IMR-90 (cell line): ENCODE results near the gene PDZD2. TPM values are rescaled to one million over a fixed set of nuclear protein-coding genes. Genes with fewer than 3 reads are reported as not detected.

Experiments
- ATAC-seq: fragments of 200-7000 bp; cut with Tn5 transposase; 2 replicates; pipeline ENCODE4 v1.9.1; 2020; ENCODE audit warnings: low read depth, mild to moderate bottlenecking, moderate library complexity
- BruUV-seq: library from RNA; stranded (reverse); fragments of 400-500 nt; replicated peaks from 2 replicates; lab custom pipeline; 2021; lab: Mats Ljungman, UMichigan
- CTCF ChIA-PET: fragments of 300-600 bp; formaldehyde crosslinking; extraction: SDS; loops from one replicate; lab custom pipeline; 2021; ENCODE audit warnings: antibody characterized with exemption; lab: Yijun Ruan, JAX
- POLR2A ChIA-PET: fragments of 300-600 bp; sonication (Branson Sonifier 250); formaldehyde crosslinking; loops from one replicate; lab custom pipeline; 2022; ENCODE audit warnings: antibody characterized with exemption; ENCODE audit not compliant: unreplicated experiment; lab: Charles Lee
- DNase-seq: peaks from one replicate; pipeline ENCODE4 v3.0.0; 2013
- H2AFZ ChIP-seq: replicated peaks from 2 replicates; pipeline ENCODE3; 2013; ENCODE audit warnings: low read length, mild to moderate bottlenecking; ENCODE audit not compliant: poor library complexity
- H2AK5ac ChIP-seq: 2 replicates; pipeline ENCODE4 v1.6.1; 2013; ENCODE audit warnings: low read depth, low read length, inconsistent platforms
- H2AK9ac ChIP-seq: replicated peaks from 2 replicates; pipeline ENCODE3; 2013; ENCODE audit warnings: mild to moderate bottlenecking, low read depth, low read length, moderate library complexity; ENCODE audit not compliant: poor library complexity
- H2BK120ac ChIP-seq: 2 replicates; pipeline ENCODE4 v1.6.1; 2013; ENCODE audit warnings: low read depth, low read length, inconsistent platforms
- H2BK15ac ChIP-seq: 3 replicates; pipeline ENCODE4 v1.6.1; 2013; ENCODE audit warnings: low read depth, low read length, inconsistent platforms
- H2BK20ac ChIP-seq: 2 replicates; pipeline ENCODE4 v1.6.1; 2013; ENCODE audit warnings: low read depth, mild to moderate bottlenecking, inconsistent platforms, low read length, moderate library complexity
- H2BK5ac ChIP-seq: 2 replicates; pipeline ENCODE4 v1.6.1; 2013; ENCODE audit warnings: mild to moderate bottlenecking, low read depth, low read length, inconsistent platforms; ENCODE audit not compliant: poor library complexity, severe bottlenecking
- H3K14ac ChIP-seq: replicated peaks from 2 replicates; pipeline ENCODE4 v1.6.1; 2013; ENCODE audit warnings: low read depth, low read length, inconsistent platforms
- H3K18ac ChIP-seq: 2 replicates; pipeline ENCODE4 v1.6.1; 2013; ENCODE audit warnings: low read depth, low read length, control low read depth
- H3K23ac ChIP-seq: 2 replicates; pipeline ENCODE4 v1.6.1; 2013; ENCODE audit warnings: low read depth, low read length, inconsistent platforms
- H3K27ac ChIP-seq: 2 replicates; pipeline ENCODE4 v1.5.1; 2013; ENCODE audit warnings: mild to moderate bottlenecking, control low read depth, low read length; ENCODE audit not compliant: insufficient read depth
- H3K27me3 ChIP-seq: 2 replicates; pipeline ENCODE4 v1.6.1; 2013; ENCODE audit warnings: low read length; ENCODE audit not compliant: control insufficient read depth, insufficient read depth
- H3K36me3 ChIP-seq: 2 replicates; pipeline ENCODE4 v1.6.1; 2013; ENCODE audit warnings: low read length, mixed read lengths; ENCODE audit not compliant: control insufficient read depth, insufficient read depth
- H3K4ac ChIP-seq: 2 replicates; pipeline ENCODE4 v1.6.1; 2013; ENCODE audit warnings: low read depth, low read length, inconsistent platforms
- H3K4me1 ChIP-seq: 2 replicates; pipeline ENCODE4 v1.6.1; 2013; ENCODE audit warnings: low read length, mixed read lengths; ENCODE audit not compliant: control insufficient read depth, insufficient read depth
- H3K4me2 ChIP-seq: 2 replicates; pipeline ENCODE4 v1.6.1; 2013; ENCODE audit warnings: low read depth, mild to moderate bottlenecking, control low read depth, low read length, moderate library complexity
- H3K4me3 ChIP-seq: 2 replicates; pipeline ENCODE4 v1.5.1; 2013; ENCODE audit warnings: low read depth, mild to moderate bottlenecking, control low read depth, low read length, moderate library complexity; ENCODE audit not compliant: insufficient read depth
- H3K56ac ChIP-seq: 2 replicates; pipeline ENCODE4 v1.6.1; 2013; ENCODE audit warnings: low read length, inconsistent platforms; ENCODE audit not compliant: insufficient read depth; ENCODE audit errors: extremely low read depth
- H3K79me1 ChIP-seq, 2 experiments: 2 replicates each; pipeline ENCODE4 v1.6.1; 2013; ENCODE audit warnings: low read length in 2 of 2, inconsistent platforms in 1 of 2, low read depth in 1 of 2
- H3K9ac ChIP-seq: 2 replicates; pipeline ENCODE4 v1.6.1; 2013; ENCODE audit warnings: low read depth, low read length, control low read depth
- H3K9me1 ChIP-seq: 2 replicates; pipeline ENCODE4 v1.6.1; 2013; ENCODE audit warnings: low read length, inconsistent platforms; ENCODE audit not compliant: insufficient read depth
- H3K9me3 ChIP-seq: 2 replicates; pipeline ENCODE4 v1.6.1; 2013; ENCODE audit warnings: low read length; ENCODE audit not compliant: control insufficient read depth, insufficient read depth
- H4K20me1 ChIP-seq: 2 replicates; pipeline ENCODE4 v1.6.1; 2013; ENCODE audit warnings: low read length, inconsistent platforms; ENCODE audit not compliant: insufficient read depth
- H4K5ac ChIP-seq: 2 replicates; pipeline ENCODE4 v1.6.1; 2013; ENCODE audit warnings: mild to moderate bottlenecking, low read depth, low read length, control low read depth
- H4K8ac ChIP-seq, 2 experiments: 2 replicates each; pipeline ENCODE4 v1.6.1; 2013; ENCODE audit warnings: low read depth in 2 of 2, low read length in 2 of 2, control low read depth in 1 of 2, inconsistent platforms in 1 of 2
- H4K91ac ChIP-seq: 2 replicates; pipeline ENCODE4 v1.6.1; 2013; ENCODE audit warnings: low read depth, low read length, inconsistent platforms; ENCODE audit not compliant: insufficient read depth
- BHLHE40 ChIP-seq: fragments of 150-350 bp; IDR thresholded peaks from 2 replicates; pipeline ENCODE4 v1.6.1; 2016; ENCODE audit warnings: mild to moderate bottlenecking, low read depth, low read length
- CEBPB ChIP-seq: IDR thresholded peaks from 2 replicates; pipeline ENCODE4 v1.6.1; 2012; ENCODE audit warnings: low read depth, low read length, improper control_type of control experiment
- CHD1 ChIP-seq: IDR thresholded peaks from 2 replicates; pipeline ENCODE4 v1.6.1; 2012; ENCODE audit warnings: low read depth, low read length, improper control_type of control experiment
- ELK1 ChIP-seq: fragments of 150-350 bp; IDR thresholded peaks from 2 replicates; pipeline ENCODE4 v1.6.1; 2016; ENCODE audit warnings: low read depth, mild to moderate bottlenecking, low read length, moderate library complexity, borderline replicate concordance
- FOS ChIP-seq: fragments of 150-350 bp; IDR thresholded peaks from 2 replicates; pipeline ENCODE4 v1.6.1; 2016; ENCODE audit warnings: low read depth, low read length
- MAFK ChIP-seq: IDR thresholded peaks from 2 replicates; pipeline ENCODE4 v1.6.1; 2012; ENCODE audit warnings: low read depth, low read length, improper control_type of control experiment
- MAZ ChIP-seq: IDR thresholded peaks from 2 replicates; pipeline ENCODE4 v1.6.1; 2012; ENCODE audit warnings: low read depth, mild to moderate bottlenecking, low read length, improper control_type of control experiment, moderate library complexity, borderline replicate concordance
- MXI1 ChIP-seq: IDR thresholded peaks from 2 replicates; pipeline ENCODE4 v1.6.1; 2012; ENCODE audit warnings: low read depth, mild to moderate bottlenecking, low read length, moderate library complexity, borderline replicate concordance
- NFE2L2 ChIP-seq: fragments of 150-350 bp; IDR thresholded peaks from 2 replicates; pipeline ENCODE4 v1.6.1; 2016; ENCODE audit warnings: low read depth, mild to moderate bottlenecking, low read length
- POLR2A ChIP-seq: IDR thresholded peaks from 2 replicates; pipeline ENCODE4 v1.6.1; 2012; ENCODE audit warnings: mild to moderate bottlenecking, low read depth, low read length
- RAD21 ChIP-seq: IDR thresholded peaks from 2 replicates; pipeline ENCODE4 v1.6.1; 2012; ENCODE audit warnings: low read length, improper control_type of control experiment
- RCOR1 ChIP-seq: IDR thresholded peaks from 2 replicates; pipeline ENCODE4 v1.6.1; 2012; ENCODE audit warnings: mild to moderate bottlenecking, low read length, improper control_type of control experiment; ENCODE audit not compliant: insufficient replicate concordance
- RFX5 ChIP-seq: IDR thresholded peaks from 2 replicates; pipeline ENCODE4 v1.8.0; 2012; ENCODE audit warnings: low read depth, mild to moderate bottlenecking, low read length, moderate library complexity
- SMC3 ChIP-seq: fragments of 150-350 bp; IDR thresholded peaks from 2 replicates; pipeline ENCODE4 v1.6.1; 2016; ENCODE audit warnings: low read depth, mild to moderate bottlenecking, antibody characterized with exemption, low read length, moderate library complexity
- USF2 ChIP-seq: fragments of 150-350 bp; IDR thresholded peaks from 2 replicates; pipeline ENCODE4 v1.6.1; 2017; ENCODE audit warnings: mild to moderate bottlenecking, antibody characterized with exemption, low read length, low read depth
- WGBS, 2 experiments: methylation state at CpG; one replicate each; pipeline versions ENCODE4 v1.1.5 to v1.1.7; 2013; ENCODE audit warnings: missing lambda C conversion rate in 2 of 2; ENCODE audit not compliant: insufficient read length in 1 of 2; ENCODE audit errors: extremely low coverage in 2 of 2; 5-methylcytosine and 5-hydroxymethylcytosine counted together
- dilution Hi-C: fragments of 300-500 bp; cut with HindIII; formaldehyde crosslinking; loops from one replicate; pipeline ENCODE4 v1.14.3; 2018; ENCODE audit warnings: low sequenced_read_pairs; ENCODE audit not compliant: unreplicated experiment
- in situ Hi-C: fragments of 300-500 bp; cut with MboI; formaldehyde crosslinking; loops from 3 replicates; pipeline ENCODE4 v1.14.3; 2019; ENCODE audit warnings: low sequenced_read_pairs, inconsistent platforms, mixed read lengths
- intact Hi-C: fragments of 100-400 bp; cut with micrococcal nuclease; formaldehyde crosslinking; loops from 2 replicates; pipeline ENCODE4 v1.10.0; 2022
- polyA plus RNA-seq, 3 experiments: library from polyadenylated mRNA; depleted of rRNA; stranded (reverse); fragments of >200 nt; gene quantifications; 2 replicates each; pipeline ENCODE4 v1.2.3, GENCODE V29; 2012; ENCODE audit warnings: low replicate concordance in 1 of 3
- total RNA-seq: library from RNA; depleted of rRNA; stranded (reverse); fragments of >200 nt; gene quantifications from 2 replicates; pipeline ENCODE4 v1.2.3, GENCODE V29; 2012
- TF ChIP-seq, protein P1 (sequence below): conservative IDR thresholded peaks from 2 replicates; pipeline ENCODE4 v1.5.1; 2012; ENCODE audit warnings: mild to moderate bottlenecking, low read depth, low read length, improper control_type of control experiment

The PDZD2 gene
- total and polyA plus RNA-seq, 2 of the 4 experiments (the other 2 are of a cell fraction) = under 0.01 to 0.02 TPM

GRCh38 chr5:31702712-31703111 is 63.8 kb downstream of the PDZD2 start:
- WGBS, 2 experiments = no CpG with 5 or more reads among the region's 2 CpGs

More at GRCh38 chr5:31702712-31703111, 63.8 kb downstream of the PDZD2 start:
- H3K18ac ChIP-seq = no peak overlapping the region
- H3K9ac ChIP-seq = no peak overlapping the region
- no peak overlapping the region for H2BK15ac ChIP-seq
- no peak overlapping the region for H2BK20ac ChIP-seq
- no peak overlapping the region for H2BK120ac ChIP-seq
- intact Hi-C loops = no loop called here
- H3K4me1 ChIP-seq = no peaks in the 10 kb centered on the region
- no peak overlapping the region for H4K5ac ChIP-seq
- no peak for TF ChIP-seq MAFK
- TF ChIP-seq CEBPB = no peak
- TF ChIP-seq, protein P1, sequence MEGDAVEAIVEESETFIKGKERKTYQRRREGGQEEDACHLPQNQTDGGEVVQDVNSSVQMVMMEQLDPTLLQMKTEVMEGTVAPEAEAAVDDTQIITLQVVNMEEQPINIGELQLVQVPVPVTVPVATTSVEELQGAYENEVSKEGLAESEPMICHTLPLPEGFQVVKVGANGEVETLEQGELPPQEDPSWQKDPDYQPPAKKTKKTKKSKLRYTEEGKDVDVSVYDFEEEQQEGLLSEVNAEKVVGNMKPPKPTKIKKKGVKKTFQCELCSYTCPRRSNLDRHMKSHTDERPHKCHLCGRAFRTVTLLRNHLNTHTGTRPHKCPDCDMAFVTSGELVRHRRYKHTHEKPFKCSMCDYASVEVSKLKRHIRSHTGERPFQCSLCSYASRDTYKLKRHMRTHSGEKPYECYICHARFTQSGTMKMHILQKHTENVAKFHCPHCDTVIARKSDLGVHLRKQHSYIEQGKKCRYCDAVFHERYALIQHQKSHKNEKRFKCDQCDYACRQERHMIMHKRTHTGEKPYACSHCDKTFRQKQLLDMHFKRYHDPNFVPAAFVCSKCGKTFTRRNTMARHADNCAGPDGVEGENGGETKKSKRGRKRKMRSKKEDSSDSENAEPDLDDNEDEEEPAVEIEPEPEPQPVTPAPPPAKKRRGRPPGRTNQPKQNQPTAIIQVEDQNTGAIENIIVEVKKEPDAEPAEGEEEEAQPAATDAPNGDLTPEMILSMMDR = no peak
- TF ChIP-seq MAZ = no peak
- no peak for TF ChIP-seq RAD21
- TF ChIP-seq BHLHE40 = no peak
- TF ChIP-seq MXI1 = no peak
- no peak for TF ChIP-seq NFE2L2
- no peak for TF ChIP-seq FOS
- TF ChIP-seq POLR2A = no peak
- no peak for TF ChIP-seq RCOR1
- no peak for TF ChIP-seq ELK1
- no peak for TF ChIP-seq SMC3
- no peak for TF ChIP-seq RFX5
- TF ChIP-seq USF2 = no peak
- TF ChIP-seq CHD1 = no peak
- H3K4me3 ChIP-seq = no peak overlapping the region
- H3K56ac ChIP-seq = no peak overlapping the region
- in situ Hi-C loops = no loop called here
- ATAC-seq (no peak), DNase-seq (no peak)
- H4K91ac ChIP-seq = no peak overlapping the region
- H2AK9ac ChIP-seq = no peak overlapping the region
- no peak overlapping the region for H2BK5ac ChIP-seq
- ChIA-PET CTCF (no interaction called here), POLR2A (no interaction called here)
- H3K9me1 ChIP-seq = no peaks in the 10 kb centered on the region
- H3K27me3 ChIP-seq = peaks cover 22% of the 10 kb centered on the region
- no peaks in the 10 kb centered on the region for H3K79me1 ChIP-seq
- H3K14ac ChIP-seq = no peak overlapping the region
- BruUV-seq = no TSS peak
- no peaks in the 10 kb centered on the region for H3K9me3 ChIP-seq
- no peak overlapping the region for H3K4me2 ChIP-seq
- dilution Hi-C loops = no loop called here
- H4K8ac ChIP-seq = no peak overlapping the region
- H3K27ac ChIP-seq = no peak overlapping the region
- no peaks in the 10 kb centered on the region for H4K20me1 ChIP-seq
- no peak overlapping the region for H3K4ac ChIP-seq
- no peak overlapping the region for H2AFZ ChIP-seq
- H2AK5ac ChIP-seq = no peak overlapping the region
- H3K36me3 ChIP-seq = no peaks in the 10 kb centered on the region
- H3K23ac ChIP-seq = no peak overlapping the region
